ENCODE results near the gene RNASE7. TPM values are rescaled to one million over a fixed set of nuclear protein-coding genes. Genes with fewer than 3 reads are reported as not detected.

Gene RNASE7
- total RNA-seq (not detected), polyA plus RNA-seq (ENCODE audit: insufficient read depth, low read depth, low replicate concordance) (not detected)
- long read RNA-seq, donor 1 = 0 reads
- long read RNA-seq, donor 2 = 0 reads
- long read RNA-seq, donor 3 = 0 reads
- long read RNA-seq, donor 4 = 0 reads
- long read RNA-seq, donor 5 = 0 reads
- long read RNA-seq, donor 6 = 0 reads
- long read RNA-seq, donor 7 = 0 reads
- long read RNA-seq, donor 8 = 0 reads
- long read RNA-seq, donor 9 = 0 reads
- long read RNA-seq, donor 10 = 0 reads

- no peak for TF ChIP-seq CTCF (IDR thresholded peaks at IDR 0.05; ENCODE audit: borderline replicate concordance, extremely low read depth, insufficient read depth)
- FAIRE-seq (no peak), DNase-seq (no peak)
- intact Hi-C loops (cut with DNase I) = no loop called here
- peaks cover 7 to 41% (median 29%) of the 10 kb centered on the region in 3 donors for H3K4me1 ChIP-seq (ENCODE audit: control insufficient read depth in 2 of 3, insufficient read depth in 2 of 3, low read depth in 1 of 3, low read length in 3 of 3)
- H3K27me3 ChIP-seq (ENCODE audit: control insufficient read depth, insufficient read depth, low read length) = no peaks in the 10 kb centered on the region
- H3K27ac ChIP-seq (ENCODE audit: low read depth in 2 of 2, low read length in 2 of 2) = peak within 1 kb of the TSS in 1 of 2 donors; percentile 74
- peak within 1 kb of the TSS in 1 of 3 donors; percentile 32 for H3K9ac ChIP-seq (ENCODE audit: low read length in 3 of 3)
- H3K9me3 ChIP-seq (ENCODE audit: control insufficient read depth in 2 of 3, insufficient read depth in 1 of 3, low read length in 3 of 3) = no peaks in the 10 kb centered on the region
- no peak within 1 kb of the TSS for H3K4me3 ChIP-seq (ENCODE audit: low read length in 3 of 3)
- no peaks in the 10 kb centered on the region for H3K36me3 ChIP-seq (ENCODE audit: control insufficient read depth in 2 of 3, insufficient read depth in 3 of 3, low read length in 3 of 3)
Observed at GRCh38 chr14:21041676-21042433, at the start of gene RNASE7. Gene RNASE7, plus strand, starts transcription at chr14:21042362. Its CDS starts 631 bp downstream, at chr14:21042993.

GRCh38 chr14:20996521-20996920 lies 45.6 kb upstream of the RNASE7 start:
- Histone ChIP-seq H3K4me3 (ENCODE audit: low read length in 3 of 3) (no peak overlapping the region), H3K27ac (ENCODE audit: low read depth in 2 of 2, low read length in 2 of 2) (no peak overlapping the region), H3K9ac (ENCODE audit: low read length in 3 of 3) (no peak overlapping the region), H3K36me3 (ENCODE audit: control insufficient read depth in 2 of 3, insufficient read depth in 3 of 3, low read length in 3 of 3) (peaks cover 15 to 48% (median 33%) of the 10 kb centered on the region in 3 donors), H3K4me1 (ENCODE audit: control insufficient read depth in 2 of 3, insufficient read depth in 2 of 3, low read depth in 1 of 3, low read length in 3 of 3) (peaks cover 0 to under 1% (median 0%) of the 10 kb centered on the region in 3 donors), H3K9me3 (ENCODE audit: control insufficient read depth in 2 of 3, insufficient read depth in 1 of 3, low read length in 3 of 3) (no peaks in the 10 kb centered on the region), H3K27me3 (ENCODE audit: control insufficient read depth, insufficient read depth, low read length) (no peaks in the 10 kb centered on the region)
- no peak for TF ChIP-seq CTCF (IDR thresholded peaks at IDR 0.05; ENCODE audit: borderline replicate concordance, extremely low read depth, insufficient read depth)
- DNase-seq (no peak), FAIRE-seq (no peak)
- intact Hi-C loops (cut with DNase I) = no loop called here

GRCh38 chr14:20997115-20997514 lies 45.0 kb upstream of the RNASE7 start:
- peaks cover 15 to 48% (median 33%) of the 10 kb centered on the region in 3 donors for H3K36me3 ChIP-seq (ENCODE audit: control insufficient read depth in 2 of 3, insufficient read depth in 3 of 3, low read length in 3 of 3)
- FAIRE-seq = no peak
- intact Hi-C loops (cut with DNase I) = no loop called here

More at GRCh38 chr14:20997115-20997514, 45.0 kb upstream of the RNASE7 start:
- H3K9me3 ChIP-seq (ENCODE audit: control insufficient read depth in 2 of 3, insufficient read depth in 1 of 3, low read length in 3 of 3) = no peaks in the 10 kb centered on the region
- no peak overlapping the region for H3K27ac ChIP-seq (ENCODE audit: low read depth in 2 of 2, low read length in 2 of 2)
- no peaks in the 10 kb centered on the region for H3K27me3 ChIP-seq (ENCODE audit: control insufficient read depth, insufficient read depth, low read length)
- H3K4me1 ChIP-seq (ENCODE audit: control insufficient read depth in 2 of 3, insufficient read depth in 2 of 3, low read depth in 1 of 3, low read length in 3 of 3) = no peaks in the 10 kb centered on the region
- DNase-seq = peak in 1 of 5 donors; percentile 23
- TF ChIP-seq CTCF (IDR thresholded peaks at IDR 0.05; ENCODE audit: borderline replicate concordance, extremely low read depth, insufficient read depth) = no peak
- H3K4me3 ChIP-seq (ENCODE audit: low read length in 3 of 3) = no peak overlapping the region
- no peak overlapping the region for H3K9ac ChIP-seq (ENCODE audit: low read length in 3 of 3)
